Panc1 (cell line): ENCODE results near the gene LRP2.

ENCODE experiments used
- CTCF ChIP-seq: fragments of 450-650 bp; IDR thresholded peaks from 2 replicates; pipeline ENCODE4 v1.5.1; 2017; ENCODE audit warnings: mild to moderate bottlenecking
- POLR2AphosphoS5 ChIP-seq: IDR thresholded peaks from 2 replicates; pipeline ENCODE4 v1.6.1; 2012; ENCODE audit warnings: mild to moderate bottlenecking, low read depth, low read length, moderate library complexity
- REST ChIP-seq, 2 experiments: IDR thresholded peaks; 2 replicates each; pipeline ENCODE4 v1.6.1; 2011 to 2012; ENCODE audit warnings: low read depth in 2 of 2, control low read depth in 1 of 2, low read length in 1 of 2, mild to moderate bottlenecking in 1 of 2, moderate library complexity in 1 of 2; ENCODE audit not compliant: insufficient read depth in 1 of 2

GRCh38 chr2:169091256-169091655 is 271.1 kb downstream of the LRP2 start:
- TF ChIP-seq CTCF = no peak
- no peak for TF ChIP-seq REST (IDR thresholded peaks at IDR 0.05; ENCODE audit: insufficient read depth in 1 of 2, low read depth in 2 of 2, low read length in 1 of 2)
- TF ChIP-seq POLR2AphosphoS5 = no peak
